Bronchial epithelial cell (primary cell): Measurements from ENCODE around the gene EXD1. TPM values are rescaled to one million over a fixed set of nuclear protein-coding genes. Genes with fewer than 3 reads are reported as not detected.

Source experiments
- DNase-seq: peaks from one replicate; pipeline ENCODE4 v3.0.0-alpha.2; 2010; ENCODE audit warnings: low read depth
- FAIRE-seq: peaks from 2 replicates; lab custom pipeline; 2011; peaks lifted over from hg19 to GRCh38; lab: Jason Lieb, UNC
- H3K27me3 ChIP-seq: 2 replicates; pipeline ENCODE4 v1.5.1; 2011; ENCODE audit warnings: low read length; ENCODE audit not compliant: control insufficient read depth, insufficient read depth
- H3K36me3 ChIP-seq: 2 replicates; pipeline ENCODE4 v1.5.1; 2011; ENCODE audit warnings: low read length; ENCODE audit not compliant: control insufficient read depth, insufficient read depth
- H3K4me3 ChIP-seq: 2 replicates; pipeline ENCODE4 v1.5.1; 2011; ENCODE audit warnings: mild to moderate bottlenecking, low read depth, low read length, control low read depth
- total RNA-seq: library from RNA; depleted of rRNA; stranded (reverse); fragments of >200 nt; gene quantifications from 2 replicates; pipeline ENCODE4 v1.2.1, GENCODE V29; 2014
- TF ChIP-seq, protein P1 (sequence below): IDR thresholded peaks from 2 replicates; pipeline ENCODE4 v1.5.1; 2011; ENCODE audit warnings: mild to moderate bottlenecking, moderate library complexity, low read length, control low read depth, inconsistent platforms; ENCODE audit not compliant: insufficient read depth, severe bottlenecking

Gene EXD1
- total RNA-seq, 1 donor from 2014 or later: under 0.01 TPM

GRCh38 chr15:41194444-41194843, 36.1 kb downstream of the EXD1 start:
- TF ChIP-seq, protein P1, sequence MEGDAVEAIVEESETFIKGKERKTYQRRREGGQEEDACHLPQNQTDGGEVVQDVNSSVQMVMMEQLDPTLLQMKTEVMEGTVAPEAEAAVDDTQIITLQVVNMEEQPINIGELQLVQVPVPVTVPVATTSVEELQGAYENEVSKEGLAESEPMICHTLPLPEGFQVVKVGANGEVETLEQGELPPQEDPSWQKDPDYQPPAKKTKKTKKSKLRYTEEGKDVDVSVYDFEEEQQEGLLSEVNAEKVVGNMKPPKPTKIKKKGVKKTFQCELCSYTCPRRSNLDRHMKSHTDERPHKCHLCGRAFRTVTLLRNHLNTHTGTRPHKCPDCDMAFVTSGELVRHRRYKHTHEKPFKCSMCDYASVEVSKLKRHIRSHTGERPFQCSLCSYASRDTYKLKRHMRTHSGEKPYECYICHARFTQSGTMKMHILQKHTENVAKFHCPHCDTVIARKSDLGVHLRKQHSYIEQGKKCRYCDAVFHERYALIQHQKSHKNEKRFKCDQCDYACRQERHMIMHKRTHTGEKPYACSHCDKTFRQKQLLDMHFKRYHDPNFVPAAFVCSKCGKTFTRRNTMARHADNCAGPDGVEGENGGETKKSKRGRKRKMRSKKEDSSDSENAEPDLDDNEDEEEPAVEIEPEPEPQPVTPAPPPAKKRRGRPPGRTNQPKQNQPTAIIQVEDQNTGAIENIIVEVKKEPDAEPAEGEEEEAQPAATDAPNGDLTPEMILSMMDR: no peak
- H3K36me3 ChIP-seq: no peaks in the 10 kb centered on the region
- FAIRE-seq (no peak), DNase-seq (no peak)
- H3K4me3 ChIP-seq: no peak overlapping the region
- H3K27me3 ChIP-seq: no peaks in the 10 kb centered on the region

DNA sequence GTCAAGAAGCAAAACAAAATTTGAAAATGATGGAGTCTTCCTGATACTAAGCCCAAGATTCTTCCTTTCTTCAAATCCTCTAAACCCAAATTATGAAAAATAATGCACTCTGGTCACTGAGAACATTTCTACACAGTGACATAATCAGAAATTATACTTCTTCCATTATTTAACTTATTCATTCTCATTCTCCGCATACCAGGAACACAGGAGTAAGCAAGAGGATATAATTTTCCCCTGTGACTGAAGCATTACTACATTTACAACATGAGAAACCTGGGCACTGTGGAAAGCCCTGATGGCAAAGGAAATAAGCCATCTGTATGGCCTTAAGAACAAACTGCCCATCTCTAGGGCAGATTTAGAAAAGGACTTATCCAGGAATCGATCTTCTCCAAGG, 47.0 kb downstream of the EXD1 start:
- FAIRE-seq: no peak
- no peak overlapping the region for H3K4me3 ChIP-seq
- no peaks in the 10 kb centered on the region for H3K27me3 ChIP-seq
- no peaks in the 10 kb centered on the region for H3K36me3 ChIP-seq
- TF ChIP-seq, protein P1: no peak
- DNase-seq: no peak

DNA sequence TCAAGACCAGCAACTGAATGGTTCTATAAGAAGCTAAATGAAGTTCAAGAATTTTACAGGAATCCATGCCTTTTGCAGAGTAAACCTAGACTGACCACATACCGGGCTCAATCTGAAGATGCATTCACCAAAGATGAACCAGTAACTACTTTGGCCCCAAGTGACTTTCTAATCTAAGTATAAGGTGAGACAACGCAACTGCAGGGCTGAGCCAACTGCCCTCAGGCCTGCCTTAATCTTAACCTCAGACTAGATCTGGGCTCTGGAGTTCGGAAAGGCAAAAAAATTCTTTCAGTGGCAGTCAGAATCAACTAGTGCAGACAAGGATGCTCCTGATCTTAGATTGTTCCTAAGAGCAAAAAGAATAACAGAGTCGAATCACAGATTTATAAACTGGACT, 48.3 kb downstream of the EXD1 start:
- TF ChIP-seq, protein P1: no peak
- DNase-seq: no peak
- Histone ChIP-seq H3K36me3 (no peaks in the 10 kb centered on the region), H3K27me3 (no peaks in the 10 kb centered on the region), H3K4me3 (no peak overlapping the region)
- FAIRE-seq: no peak

GRCh38 chr15:41180206-41180789, 50.3 kb downstream of the EXD1 start:
- DNase-seq (no peak), FAIRE-seq (no peak)
- no peak overlapping the region for H3K4me3 ChIP-seq
- no peaks in the 10 kb centered on the region for H3K27me3 ChIP-seq
- H3K36me3 ChIP-seq: no peaks in the 10 kb centered on the region
- TF ChIP-seq, protein P1: no peak

DNA sequence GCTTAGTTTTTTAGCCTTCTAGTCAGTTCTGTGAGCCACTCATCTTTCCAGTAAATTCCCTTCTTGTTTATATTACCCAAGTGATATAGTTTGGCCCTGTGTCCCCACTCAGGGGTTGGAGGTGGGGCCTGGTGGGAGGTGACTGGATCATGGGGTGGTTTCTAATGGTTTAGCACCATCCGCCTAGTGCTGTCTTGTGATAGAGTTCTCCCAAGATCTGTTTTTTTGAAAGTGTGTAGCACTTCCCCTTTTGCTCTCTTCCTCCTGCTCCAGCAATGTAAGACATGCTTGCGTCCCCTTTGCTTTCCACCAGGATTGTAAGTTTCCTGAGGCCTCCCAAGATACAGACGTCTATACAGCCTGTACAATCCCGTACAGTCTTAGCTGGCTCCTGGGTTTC, 60.8 kb downstream of the EXD1 start:
- no peak for FAIRE-seq
- no peak for DNase-seq
- Histone ChIP-seq H3K27me3 (no peaks in the 10 kb centered on the region), H3K36me3 (no peaks in the 10 kb centered on the region), H3K4me3 (no peak overlapping the region)
- TF ChIP-seq, protein P1: no peak

DNA sequence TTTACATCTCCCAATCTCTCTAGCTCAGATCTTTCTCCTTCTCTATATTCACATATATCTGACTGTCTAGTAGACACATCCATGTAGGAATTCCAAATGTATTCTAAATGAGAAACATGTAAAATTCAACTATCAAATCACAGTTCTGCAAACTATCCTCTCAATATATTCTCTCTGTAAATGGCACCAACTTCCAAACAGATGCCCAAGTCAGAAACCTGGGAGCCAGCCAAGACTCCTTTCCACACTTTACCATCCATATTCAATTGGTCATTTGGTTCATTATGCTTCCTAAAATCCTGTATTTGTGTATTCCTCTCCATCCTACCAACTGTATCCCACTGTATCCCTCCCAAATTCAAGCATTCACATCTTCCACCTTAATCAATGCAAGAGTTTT, 61.5 kb downstream of the EXD1 start:
- DNase-seq: no peak

More for the DNA sequence above, 61.5 kb downstream of the EXD1 start:
- TF ChIP-seq, protein P1: no peak
- no peak overlapping the region for H3K4me3 ChIP-seq
- H3K27me3 ChIP-seq: no peaks in the 10 kb centered on the region
- no peak for FAIRE-seq
- H3K36me3 ChIP-seq: no peaks in the 10 kb centered on the region
